Stimulated activated CD4-positive, alpha-beta T cell treated with anti-CD3 and anti-CD28 coated beads, Interleukin-4, amount 100 ng/mL, for 4 hours (primary cell): ENCODE data around the gene BICRAL.
"Not testable (repeated sequence)": the region's sequence is repeated elsewhere in the genome, so short reads cannot be mapped to it uniquely, and the experiment has no call there.

Experiments
- DNase-seq, 2 experiments: peaks; one replicate each; pipeline ENCODE4 v3.0.0-alpha.2; 2020

The BICRAL gene

DNA sequence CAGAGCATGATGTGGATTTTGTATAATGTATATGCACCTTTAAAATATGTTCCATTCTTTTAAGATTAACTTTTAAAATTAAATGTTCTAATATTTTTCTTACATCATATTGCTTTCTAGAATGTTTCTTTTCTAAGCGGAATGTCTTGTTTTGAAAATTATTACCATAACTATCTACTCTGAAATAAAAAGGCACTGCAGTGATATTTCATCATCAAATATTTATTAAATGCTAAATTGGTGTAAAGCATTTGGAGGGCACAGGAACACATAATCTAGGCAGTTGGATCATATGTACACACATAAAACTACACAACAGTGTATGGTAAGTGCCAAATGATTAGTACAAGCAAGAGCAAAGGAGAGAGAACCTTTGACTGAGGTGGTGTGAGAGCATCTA is 13.8 kb downstream of the BICRAL start:
- DNase-seq: no peak

DNA sequence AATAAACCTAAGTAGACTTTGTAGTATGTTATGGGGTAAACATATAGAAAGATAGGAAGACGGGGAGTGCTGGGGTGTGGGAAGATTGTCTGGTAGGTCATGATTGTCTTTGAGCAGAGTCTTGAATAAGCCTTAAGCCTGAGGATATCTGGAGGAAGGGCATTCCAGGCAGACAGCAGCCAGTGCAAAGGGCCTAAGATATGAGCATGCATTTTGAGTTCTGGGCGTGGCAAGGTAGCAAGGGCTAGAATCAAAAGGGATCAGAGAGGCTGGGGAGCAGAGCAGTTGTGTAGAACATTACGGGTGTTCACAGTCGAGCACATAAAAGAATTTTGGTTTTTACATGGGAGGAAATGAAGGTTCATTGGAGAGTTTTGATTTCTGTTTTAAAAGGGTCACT is 14.3 kb downstream of the BICRAL start:
- DNase-seq: no peak

DNA sequence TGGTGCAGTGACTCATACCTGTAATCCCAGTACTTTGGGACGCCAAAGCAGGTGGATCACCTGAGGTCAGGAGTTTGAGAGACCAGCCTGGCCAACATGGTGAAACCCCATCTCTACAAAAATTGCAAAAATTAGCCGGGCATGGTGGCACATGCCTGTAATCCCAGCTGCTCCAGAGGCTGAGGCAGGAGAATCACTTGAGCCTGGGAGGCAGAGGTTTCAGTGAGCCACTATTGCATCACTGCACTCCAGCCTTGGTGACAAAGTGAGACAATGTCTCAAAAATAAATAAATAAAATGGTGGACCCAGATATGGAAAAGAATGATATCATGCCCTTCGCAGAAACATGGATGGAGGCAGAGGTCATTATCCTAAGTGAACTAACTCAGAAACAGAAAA is 15.8 kb downstream of the BICRAL start:
- not testable (repeated sequence) for DNase-seq

DNA sequence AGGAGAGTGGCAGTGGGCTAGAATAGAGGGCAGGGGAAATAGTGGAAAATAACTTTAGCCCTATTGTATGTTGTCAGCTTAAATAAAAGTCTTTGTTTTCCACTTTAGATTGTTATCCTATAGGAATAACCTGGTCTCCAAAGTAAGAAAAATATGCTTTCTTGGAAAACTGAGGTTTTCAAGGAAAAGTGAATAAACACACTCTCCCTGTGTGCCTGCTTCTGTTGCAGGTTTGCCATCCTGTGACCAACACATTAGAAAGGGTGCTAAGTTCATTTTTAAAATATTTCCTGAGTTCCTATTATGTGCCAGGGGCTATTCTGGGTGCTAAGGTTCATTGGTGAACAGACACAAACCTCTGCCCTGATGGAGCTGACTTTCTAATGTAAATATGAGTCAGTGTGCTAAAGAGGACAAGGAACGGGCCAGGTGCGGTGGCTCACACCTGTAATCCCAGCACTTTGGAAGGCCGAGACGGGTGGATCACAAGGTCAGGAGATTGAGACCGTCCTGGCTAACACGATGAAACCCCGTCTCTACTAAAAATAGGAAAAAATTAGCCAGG is 23.5 kb downstream of the BICRAL start:
- DNase-seq: no peak

DNA sequence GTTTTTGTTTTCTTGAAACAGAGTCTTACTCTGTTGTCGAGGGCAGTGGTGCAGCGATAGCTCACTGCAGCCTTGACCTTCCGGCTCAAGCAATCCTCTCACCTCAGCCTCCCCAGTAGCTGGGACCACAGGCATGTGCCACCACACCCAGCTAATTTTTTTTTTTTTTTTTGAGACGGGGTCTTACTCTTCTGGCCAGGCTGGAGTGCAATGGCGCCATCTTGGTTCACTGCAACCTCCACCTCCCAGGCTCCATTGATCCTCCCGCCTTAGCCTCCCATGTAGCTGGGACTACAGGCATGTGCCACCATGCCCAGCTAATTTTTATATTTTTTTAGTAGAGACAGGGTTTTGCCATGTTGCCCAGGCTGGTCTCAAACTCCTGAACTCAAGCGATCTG is 24.5 kb downstream of the BICRAL start:
- not testable (repeated sequence) for DNase-seq

DNA sequence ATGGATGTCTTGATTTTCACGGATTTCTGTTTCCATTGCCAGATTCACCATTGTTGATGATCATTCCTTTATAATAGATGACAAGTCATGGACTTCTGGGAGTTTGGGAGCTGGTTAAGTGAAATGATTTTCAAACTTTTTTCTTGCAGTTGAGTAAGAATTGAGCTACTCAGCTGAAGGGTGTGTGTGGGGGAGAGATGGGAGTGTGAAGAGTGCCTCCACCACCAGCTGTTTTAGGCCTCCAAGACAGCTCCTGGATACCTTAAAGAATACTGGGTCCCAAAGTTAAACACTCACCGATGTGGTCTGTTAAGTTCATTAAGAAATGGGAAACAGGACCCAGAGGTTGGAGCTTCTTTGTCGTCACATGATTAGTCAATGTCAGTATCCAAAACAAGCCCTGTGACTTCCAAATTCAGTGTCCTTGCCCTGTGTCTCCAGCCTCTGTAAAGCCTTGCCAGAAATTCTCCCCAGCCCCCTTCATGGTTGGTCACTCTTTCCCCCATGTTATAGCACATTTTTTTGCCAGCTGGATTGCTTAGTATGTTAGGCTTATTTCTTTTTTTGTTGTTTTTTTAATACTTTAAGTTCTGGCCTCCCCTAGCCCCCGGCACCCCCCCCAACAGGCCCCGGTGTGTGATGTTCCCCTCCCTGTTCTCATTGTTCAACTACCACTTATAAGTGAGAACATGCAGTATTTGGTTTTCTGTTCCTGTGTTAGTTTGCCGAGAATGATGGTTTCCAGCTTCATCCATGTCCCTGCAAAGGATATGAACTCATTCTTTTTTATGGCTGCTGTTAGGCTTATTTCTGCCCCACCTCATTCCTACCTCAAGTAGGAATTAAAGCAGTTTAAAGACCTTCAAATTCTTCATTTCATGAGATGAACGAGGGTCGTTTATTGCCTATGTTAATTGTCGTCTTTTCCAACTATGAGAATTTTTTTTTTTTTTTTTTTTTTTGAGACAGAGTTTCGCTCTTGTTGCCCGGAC is 26.9 kb downstream of the BICRAL start:
- DNase-seq: no peak

DNA sequence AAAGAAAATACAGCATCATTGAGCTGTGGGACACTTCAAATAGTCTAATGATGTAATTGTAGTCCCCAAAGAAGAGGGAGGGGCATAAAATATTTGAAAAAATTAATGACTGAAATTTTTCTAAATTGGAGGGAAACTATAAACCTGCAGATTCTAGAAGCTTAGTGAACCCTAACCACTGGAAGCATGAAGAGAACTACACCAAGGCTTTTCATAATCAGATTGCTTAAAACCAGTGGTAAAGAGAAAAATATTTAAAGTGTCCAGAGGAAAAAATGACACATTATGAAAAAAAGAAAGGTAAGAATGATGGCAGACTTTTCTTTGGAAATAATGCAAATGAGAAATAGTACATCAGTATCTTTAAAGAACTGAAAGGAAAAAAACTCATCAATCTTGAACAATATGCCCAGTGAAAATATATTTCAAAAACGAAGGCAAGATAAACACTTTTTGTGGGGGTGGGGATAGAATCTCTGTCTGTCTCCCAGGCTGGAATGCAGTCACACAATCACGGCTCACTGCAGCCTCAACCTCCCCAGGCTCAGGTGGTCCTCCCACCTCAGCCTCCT is 31.3 kb downstream of the BICRAL start:
- no peak for DNase-seq

DNA sequence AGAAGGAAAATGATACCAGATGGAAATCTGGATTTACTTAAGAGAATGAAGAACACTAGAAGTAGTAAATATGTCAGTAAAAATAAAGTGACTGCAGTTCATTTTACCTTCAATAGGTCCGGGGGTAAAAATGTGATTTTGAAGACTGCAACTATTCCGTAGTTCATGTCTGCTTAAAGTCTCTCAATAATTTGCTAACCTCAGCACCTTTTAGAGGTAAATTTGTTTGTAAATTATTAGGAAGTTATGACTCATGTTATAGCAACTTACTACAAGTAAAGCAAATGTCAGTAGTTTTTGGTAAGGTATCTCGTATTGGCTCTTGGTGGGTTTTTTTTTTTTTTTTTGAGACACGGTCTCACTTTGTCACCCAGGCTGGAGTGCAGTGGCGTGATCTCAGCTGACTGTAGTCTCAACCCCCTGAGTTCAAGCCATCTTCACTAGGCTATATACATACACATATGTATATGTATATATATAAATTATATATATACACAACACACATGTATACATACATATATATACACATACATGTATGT is 32.1 kb downstream of the BICRAL start:
- no peak for DNase-seq

DNA sequence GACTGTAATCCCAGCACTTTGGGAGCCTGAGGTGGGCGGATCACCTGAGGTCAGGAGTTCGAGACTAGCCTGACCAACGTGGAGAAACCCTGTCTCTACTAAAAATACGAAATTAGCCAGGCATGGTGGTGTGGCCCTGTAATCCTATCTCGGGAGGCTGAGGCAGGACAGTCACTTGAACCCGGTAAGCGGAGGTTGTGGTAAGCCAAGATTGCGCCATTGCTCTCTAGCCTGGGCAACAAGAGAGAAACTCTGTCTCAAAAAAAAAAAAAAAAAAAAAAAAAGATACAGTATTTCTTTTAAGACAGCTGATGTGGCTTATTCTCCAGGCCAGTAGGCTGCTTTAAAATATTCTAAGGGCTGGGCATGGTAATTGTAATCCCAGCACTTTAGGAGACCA is 33.9 kb downstream of the BICRAL start:
- DNase-seq: not testable (repeated sequence)

DNA sequence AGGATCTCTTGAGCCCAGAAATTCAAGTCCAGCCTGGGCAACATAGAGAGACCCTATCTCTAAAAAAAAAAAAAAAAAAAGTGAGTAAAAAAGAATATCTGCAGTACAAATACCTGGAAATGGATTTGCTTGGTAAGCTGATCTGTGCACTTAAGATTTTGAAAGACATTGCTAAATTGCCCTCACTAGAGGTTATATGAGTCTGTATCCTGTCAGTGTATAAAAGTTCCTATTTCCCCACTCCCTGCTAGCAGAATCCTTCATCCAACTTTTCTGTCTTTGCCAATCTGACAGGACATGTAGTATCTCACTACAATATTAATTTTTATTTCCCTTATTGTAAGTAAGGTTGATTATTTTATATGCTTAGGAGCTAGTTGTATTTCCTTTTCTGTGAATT is 36.1 kb downstream of the BICRAL start:
- DNase-seq: no peak

DNA sequence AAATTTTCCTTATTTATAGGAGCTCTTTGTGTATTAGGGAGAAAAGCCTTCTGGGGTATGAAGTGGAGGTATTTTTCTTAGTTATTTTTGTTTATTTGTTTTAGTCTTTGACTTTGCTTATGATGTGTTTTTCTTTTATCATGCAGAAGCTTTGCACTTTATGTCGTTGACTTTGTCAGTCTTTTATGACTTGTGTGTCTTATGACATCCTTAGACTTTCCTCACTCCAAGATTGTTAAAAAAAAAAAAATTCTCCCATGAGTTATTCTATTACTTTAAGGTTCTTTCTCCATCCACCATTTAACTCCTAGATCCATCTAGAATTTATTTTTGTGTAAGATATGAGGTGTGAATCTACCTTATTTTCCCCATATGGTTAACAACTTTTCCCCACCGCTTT is 36.6 kb downstream of the BICRAL start:
- no peak for DNase-seq

DNA sequence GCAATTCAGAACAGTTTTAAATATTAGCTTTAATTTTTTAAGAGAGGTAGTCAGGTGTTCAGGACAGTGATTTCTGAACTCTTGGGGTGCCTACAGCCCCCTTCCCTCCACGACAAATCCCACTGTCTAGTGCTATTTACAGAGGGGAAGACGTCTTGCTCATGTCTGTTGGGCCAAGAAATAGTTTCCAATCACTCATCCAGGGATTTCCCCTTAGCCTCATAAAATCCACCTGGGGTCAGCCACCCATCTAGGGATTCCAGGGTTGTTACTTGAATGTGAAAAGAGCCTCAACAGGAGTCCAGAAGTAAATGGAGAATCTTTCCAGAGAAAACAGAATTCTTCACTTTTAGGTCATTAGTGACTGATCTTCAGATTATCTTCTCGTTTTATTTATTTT is 37.0 kb downstream of the BICRAL start:
- no peak for DNase-seq

DNA sequence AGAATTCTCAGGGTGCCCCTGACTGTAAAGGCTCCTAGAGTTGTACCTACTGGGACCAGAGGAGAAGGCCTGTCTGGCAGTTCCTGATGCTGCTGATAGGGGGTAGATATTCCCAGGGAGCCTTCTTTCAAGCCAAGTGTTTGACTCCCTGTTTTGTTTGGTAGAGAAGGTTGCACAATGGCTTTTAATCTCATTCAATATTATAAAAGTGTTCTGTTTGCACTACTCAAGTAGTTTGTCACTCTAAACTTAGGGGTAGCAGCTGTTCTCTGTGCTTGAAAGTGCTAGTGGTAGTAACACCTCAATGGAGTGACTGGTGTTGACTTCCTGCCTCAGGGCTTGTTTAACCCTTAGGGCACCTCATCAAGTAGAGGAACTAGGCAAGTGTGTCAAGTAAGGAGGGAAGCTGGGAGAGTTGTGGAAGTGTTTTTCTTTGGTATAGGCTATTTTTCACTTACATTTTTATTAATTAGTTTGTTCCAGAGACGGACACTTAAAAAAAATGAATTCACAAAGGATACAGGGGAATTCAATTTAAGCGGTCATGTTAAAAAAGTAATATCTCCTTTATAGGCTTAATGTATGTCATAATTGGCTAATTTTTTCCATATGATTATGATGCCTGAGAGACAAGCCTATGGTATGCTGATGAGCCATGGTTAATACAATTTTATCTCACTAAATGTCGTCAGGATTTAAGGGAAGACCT is 38.1 kb downstream of the BICRAL start:
- DNase-seq: no peak

DNA sequence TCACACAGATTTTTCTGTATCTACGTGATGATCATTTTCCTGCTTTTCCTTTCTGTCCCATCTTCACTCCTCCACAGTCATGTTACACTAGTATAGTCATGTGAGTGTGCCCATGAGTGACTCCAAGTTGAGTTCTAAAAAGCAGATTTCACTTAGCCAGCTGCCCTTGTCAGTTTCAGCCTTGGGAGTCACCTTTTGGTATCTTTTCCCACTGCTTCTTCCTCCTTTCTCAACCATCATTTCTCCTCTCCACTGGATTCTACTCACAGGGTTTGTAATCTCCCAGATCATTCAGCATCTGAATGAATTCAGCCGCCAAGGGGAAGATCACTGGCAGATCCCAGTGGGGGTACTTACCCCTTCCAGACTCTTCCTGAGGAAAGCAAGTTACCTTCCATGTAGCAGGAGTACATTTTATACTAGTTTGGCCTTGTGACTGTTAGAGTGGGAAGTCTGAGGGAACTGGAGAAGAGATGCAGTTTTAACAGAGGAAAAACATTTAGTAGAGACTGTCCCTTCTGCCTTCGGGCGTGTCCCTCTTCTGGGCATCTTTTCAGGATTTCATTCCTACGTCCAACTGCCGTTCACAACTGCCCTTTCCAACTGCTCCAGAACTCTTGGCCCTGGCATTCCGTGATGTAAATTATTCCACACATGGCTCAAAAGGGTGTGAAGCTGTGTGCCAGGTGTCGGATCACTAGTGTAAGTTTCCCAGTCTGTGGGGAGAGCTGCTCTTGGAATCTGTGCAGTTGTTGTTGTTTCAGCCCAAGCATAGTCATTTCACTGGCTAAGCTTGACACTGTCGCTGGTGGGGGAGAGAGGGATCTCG is 38.9 kb downstream of the BICRAL start:
- no peak for DNase-seq

DNA sequence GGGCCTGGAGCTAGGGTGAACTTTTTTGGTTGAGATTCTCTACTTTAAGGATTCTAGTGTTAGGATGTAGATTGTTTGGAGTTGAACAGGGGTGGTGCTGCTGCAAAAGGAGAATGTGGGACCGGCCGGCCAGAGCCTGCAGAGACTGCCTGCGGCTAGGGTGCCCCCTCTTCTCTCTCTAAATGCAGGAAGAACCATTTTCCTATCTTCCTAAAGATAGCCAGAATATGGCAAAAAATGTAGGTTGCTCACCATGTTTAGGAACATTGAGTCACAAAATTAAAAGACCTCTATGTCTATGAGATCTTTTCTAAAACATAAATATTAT is 39.5 kb downstream of the BICRAL start:
- no peak for DNase-seq

DNA sequence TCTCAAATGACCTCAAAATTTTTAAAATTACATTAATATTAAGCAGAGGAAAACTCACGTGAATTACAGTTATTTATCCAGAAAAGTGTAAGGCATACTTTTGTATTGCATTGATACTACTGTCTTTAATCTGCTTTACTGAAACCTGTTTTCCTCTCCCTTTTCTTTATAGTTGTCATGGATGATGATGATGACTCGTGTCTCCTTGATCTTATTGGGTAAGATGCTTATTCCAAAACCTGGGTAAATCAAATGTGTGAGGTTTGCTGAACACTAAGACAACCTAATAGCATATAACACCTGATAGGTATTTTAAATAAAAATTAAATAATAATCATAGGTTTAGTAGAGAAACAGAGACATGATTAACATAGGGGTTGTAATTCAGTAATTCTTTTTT is 40.0 kb downstream of the BICRAL start:
- no peak for DNase-seq

DNA sequence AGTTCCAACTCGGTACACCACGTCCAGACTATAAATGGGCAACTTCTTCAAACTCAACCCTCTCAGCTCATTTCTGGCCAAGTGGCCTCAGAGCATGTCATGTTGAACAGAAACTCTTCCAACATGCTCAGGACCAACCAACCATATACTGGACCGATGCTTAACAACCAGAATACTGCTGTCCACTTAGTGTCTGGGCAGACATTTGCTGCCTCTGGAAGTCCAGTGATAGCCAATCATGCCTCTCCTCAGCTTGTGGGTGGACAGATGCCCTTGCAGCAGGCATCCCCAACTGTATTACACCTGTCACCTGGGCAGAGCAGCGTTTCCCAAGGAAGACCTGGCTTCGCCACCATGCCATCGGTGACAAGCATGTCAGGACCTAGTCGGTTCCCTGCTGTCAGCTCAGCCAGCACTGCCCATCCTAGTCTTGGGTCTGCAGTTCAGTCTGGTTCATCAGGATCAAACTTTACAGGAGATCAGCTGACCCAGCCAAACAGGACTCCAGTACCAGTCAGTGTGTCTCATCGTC is 47.8 kb downstream of the BICRAL start:
- DNase-seq: no peak

DNA sequence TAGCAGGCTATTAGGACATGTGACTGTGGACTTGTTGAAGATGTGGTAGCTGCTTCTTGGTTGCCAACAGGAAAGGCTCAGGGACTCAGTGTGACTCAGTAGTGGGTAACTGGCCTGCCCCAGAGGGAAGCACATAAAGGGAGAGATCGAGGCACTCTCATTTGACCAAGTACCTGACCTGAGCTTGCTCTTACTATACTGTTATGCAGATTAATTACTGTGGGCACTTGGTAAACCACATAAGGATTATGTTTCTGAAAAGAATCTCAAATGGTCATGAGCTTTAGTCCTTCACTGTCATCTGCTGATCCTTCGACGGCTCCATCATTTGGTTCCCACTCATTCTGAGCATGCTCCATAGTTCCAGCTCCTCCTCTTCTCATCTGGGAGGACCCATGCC is 49.4 kb downstream of the BICRAL start:
- DNase-seq: no peak

DNA sequence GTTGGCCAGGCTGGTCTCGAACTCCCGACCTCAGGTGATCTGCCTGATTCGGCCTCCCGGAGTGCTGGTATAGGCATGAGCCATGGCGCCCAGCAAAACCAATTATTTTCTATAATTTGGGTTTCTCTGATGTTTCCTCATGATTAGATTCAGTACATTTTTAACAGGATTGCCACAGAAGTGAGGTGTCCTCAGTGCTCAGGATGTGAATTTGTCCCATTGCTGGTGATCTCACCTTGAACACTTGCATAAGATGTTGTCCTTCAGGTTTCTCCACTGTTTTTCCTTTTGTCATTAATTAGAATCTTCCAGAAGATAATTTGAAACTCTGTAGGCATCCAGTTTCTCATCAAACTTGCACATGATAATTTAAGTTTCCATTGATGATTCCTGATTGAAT is 52.2 kb downstream of the BICRAL start:
- DNase-seq: no peak

DNA sequence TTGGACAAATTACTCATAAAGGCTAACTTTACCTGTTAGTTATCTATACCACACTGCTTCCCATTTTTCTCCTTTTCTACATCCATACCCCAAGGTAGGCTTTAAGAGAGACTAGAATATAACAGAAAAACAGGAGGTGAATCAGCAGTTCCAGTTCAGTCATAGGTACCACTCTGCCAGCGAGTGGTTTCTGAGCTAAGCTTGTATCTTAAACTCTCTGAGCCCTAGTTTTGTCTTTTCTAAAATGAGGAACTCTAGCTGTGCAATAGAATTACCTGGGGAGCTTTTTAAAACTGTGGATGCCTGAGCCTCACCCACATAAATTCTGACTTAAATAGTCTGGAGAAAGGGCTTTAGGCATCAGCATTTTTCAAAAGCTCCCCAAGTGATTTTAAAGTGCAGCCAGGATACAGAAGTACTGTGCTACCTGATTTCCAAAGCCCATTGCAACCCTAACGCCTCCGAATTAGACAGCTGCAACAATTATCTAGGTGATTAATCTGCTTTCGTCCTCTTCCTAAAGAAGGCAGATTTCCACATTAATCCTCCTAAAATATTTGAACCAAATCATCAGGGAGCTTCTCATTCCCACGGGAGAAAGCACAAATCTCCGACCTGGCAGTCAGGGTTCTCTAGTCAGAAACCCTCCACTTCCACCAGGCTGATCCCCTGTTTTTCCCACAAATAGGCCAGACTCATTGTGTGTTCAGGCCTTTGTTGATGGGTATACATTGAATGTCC is 60.2 kb downstream of the BICRAL start:
- DNase-seq: no peak

DNA sequence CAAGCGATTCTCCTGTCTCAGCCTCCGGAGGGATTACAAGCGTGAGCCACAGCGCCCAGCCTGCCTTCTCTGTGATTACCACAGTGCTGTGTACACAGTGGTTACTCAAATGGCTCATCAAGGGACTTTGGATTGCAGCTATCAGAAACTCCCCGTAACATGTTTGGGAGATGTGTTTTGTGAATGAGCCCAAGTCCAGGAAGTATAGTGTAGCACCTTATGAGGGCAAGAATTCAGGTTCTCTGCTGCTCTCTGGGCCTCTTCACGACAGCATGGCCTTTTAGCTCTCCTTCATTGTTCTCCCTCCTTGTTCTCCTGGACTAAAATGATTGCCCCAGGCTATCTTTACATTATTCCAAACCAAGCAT is 63.5 kb downstream of the BICRAL start:
- no peak for DNase-seq

DNA sequence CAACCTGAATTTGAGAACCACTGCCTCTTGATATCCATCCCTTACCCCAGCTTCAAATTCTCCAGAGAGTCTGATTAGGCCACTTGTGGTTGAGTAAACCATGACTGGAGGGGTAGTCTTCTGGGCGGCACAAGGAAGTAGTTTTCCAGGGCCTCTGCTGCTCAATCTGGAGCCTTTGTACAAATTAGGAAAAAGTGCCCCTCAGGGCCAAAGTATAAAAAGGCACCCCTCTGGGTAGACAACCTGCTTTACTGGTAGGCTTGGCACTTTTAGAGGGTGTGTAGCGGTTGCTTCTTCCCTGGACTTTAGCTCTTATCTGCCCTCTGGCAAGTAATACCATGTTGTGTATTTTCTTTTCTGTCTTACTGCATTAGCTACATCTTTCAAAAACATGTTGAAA is 64.7 kb downstream of the BICRAL start:
- DNase-seq: no peak
